HuH-7.5 (cell line): ENCODE results near the gene LRRC9.
"Not testable (repeated sequence)": the region's sequence is repeated elsewhere in the genome, so short reads cannot be mapped to it uniquely, and the experiment has no call there.

Experiments used
- DNase-seq: peaks from one replicate; pipeline ENCODE4 v3.0.0; 2011; ENCODE audit warnings: low spot score

Gene LRRC9

DNA sequence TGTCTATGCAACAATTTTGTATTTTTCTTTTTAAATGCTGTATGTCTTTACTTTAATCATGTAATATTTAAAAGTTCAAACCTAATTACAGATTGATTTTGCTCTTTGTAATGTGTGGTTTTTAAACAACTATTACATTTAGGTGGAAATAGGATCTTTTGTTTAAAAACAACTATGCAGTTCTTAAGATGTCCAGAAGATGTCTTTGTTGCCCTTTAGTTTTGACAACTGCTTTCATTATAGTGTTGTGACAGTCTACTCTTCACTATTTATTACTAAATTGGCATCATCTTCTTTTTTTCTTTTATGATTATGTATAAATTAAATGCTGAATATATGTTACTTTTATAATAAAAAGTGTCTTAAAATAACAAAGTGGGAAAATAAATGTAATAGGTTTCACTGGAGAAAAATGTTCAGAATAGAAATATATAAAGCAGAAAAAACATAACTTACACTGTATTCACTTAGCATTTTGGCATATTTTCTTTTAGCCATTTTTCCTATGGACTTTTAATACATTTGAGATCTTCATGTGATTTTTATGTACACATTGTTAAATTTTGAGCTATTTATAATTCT, 144.6 kb downstream of the LRRC9 start:
- DNase-seq, result no peak

DNA sequence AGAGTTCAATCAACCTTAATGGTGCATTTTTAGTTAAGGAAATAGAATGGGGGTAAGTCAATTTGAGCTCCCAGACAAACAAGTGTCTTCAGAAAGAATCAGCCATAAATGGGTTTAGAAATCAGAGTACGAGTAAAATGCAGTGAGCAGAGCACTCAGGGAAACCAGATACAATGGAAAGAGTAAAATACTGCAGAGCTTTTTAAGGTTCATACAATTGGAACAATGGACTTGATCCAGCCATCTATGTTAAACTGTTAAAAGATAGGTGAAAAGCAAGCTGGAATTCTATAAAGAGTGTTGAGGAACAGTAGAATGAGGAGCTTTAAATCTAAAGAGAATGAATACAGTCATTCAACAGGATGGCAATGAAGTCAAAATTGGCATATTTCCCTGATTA, 147.9 kb downstream of the LRRC9 start:
- DNase-seq, result no peak

DNA sequence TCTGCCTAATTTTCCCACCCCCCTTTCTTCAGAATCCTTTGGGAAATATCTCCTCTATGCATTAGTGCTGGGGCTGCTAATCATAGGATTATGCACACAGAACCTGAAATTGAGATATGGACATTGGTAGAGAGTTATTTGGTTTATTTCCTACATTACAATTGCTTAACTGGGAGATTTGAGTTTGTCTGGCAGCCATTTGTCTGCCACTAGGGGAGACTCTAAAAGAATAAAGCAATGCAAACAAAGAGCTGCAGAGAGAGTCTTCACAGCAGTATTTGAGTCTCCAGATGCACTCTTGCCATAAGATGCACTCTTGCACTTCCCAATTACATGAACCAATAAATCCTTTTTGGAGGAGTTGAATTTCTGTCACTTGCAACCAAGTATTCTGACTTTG, 159.8 kb downstream of the LRRC9 start:
- DNase-seq, result no peak

DNA sequence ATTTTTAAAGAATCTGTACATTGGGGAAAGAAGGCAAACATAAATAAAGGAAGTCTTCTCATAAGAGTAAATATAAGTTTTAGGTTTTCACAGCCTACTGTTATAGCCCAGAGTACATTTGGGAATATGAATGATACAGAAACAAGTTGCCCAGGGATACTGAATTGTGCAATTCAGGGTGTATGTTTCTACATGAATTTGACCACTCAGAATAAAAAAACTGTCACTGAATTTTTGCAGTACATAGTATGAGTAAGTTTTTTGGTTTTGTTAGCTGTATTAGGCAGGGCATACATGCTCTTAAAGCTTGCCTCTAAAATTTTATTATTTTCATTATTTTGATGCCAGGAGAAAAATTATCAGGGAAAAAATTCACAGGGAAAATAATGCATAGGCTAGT, 165.1 kb downstream of the LRRC9 start:
- no peak for DNase-seq

DNA sequence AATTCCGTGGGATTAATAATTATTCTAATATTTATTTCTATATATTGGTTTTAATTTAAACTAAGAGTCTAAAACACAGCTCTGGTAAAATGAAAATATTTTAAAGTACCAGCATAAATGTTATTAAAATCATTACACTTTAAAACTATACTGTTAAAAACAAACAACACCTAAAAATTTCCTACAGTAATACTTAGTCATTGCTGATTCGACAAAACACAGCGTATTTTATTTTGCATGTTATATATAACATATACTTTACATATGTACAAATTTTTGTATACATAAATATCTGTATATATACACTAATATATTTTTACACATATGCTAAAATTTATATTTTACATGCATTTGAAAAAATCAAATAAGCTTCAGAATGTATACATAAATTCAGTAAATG, 165.7 kb downstream of the LRRC9 start:
- no peak for DNase-seq

DNA sequence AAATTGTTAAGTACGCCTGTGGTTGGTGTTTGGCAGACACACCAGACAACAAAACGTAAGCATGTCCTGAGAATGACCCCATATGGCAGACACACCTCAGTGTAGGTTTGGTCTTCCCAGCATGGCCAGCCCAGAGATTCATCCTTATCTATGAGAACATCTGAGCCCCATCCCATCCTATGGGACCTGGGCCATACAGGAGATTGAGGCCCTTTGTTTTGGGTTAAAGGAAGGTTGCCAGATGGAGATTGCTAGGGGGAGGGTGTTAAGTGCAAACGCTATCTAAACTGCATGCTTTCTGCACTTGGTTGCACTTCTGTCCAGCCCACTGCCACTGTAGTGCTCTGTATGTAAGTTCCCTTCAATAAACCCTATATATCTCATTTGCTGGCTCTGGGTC, 167.7 kb downstream of the LRRC9 start:
- DNase-seq, result no peak

DNA sequence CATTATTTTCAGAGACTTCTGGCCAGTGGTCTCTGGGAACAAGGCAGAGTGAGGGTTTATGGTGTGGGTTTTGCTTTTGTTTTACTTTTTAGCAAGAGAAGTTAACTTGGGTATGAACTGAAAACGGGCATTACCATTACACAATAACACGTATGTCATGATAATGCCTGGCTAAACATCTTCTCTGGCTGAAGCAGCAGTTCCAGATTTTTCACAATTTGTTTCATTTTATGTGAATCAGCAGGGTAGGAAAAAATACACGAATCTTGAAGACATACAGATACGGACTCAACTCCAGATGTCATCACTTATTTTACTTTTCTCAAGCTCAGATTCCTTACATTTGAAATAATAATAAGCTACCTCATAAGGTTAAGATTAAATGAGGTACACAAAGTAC, 169.3 kb downstream of the LRRC9 start:
- DNase-seq, result no peak

DNA sequence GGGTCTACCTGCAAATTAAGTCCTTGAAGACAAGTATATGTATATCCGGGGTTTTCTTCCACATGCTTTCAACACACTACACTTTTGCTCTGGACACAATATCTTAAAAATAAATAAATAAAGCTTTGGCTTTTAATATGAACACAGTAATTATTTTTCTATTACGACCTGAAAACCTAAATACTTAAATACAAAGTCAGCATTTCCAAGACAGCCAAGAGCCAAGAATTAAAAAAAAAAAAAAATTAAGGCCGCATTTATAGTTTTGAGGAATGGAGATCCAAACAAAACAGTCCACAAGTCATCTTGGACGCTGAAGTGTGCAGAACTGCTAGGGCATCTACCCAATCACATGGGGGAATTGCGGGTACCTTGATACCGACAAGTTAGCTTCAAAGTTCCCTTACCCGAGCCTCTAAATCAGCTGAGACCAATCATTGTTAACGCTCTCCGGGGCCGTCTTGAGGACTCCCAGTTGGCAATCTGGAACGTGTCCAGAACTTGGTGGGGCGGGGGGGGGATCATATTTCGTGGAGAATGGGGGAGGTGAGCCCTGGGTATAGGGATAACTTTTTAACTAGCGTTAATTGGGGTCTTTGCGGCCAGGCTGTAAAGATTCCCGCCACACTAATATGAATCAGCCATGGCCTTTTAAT, 171.0 kb downstream of the LRRC9 start:
- DNase-seq, result peak; percentile 23

DNA sequence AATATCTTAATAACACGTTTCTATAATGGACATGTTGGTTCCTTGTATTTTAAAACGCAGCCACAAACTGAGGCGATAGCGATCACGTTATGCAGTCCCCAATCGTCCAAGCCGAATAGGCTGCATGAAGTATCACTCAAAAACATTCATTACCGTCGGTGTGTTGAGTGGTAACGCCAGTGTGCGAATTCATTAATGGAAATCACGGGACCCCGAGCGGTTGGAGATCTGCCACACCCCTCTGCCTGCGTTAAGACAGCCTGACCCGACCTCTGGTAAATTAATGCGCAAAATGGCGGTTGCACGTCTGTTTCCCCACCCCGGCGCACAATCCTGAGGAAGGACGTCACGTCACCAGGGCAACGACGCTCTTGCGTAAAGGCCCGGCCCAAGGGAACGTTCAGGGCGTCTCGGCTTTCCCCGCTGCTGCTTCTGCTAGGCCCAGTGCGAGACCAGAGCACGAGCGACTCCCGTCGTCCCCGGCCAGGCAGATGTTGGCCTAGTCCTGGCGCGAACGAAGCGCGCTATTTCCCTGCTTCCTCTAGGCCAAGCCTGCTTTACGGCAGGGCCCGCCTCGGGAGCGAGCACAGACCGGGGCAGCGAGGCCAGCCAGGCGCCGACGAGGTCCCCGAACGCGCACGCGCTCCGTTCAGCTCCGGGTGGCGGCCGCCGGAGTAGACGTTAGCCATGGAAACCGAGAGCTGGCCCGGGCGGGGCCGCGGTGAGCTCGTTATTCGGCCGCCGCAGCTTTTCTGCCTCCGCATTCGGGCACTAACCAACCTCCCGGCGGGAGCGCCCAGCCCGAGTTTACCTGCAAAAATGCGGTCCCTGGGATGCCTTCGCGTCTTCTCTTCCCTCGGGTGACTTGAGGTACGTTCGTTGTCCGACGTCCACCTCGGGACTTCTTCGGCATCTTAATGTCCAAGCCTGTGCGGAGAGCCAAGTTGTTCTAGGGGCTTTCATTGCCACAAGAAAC, 171.9 kb downstream of the LRRC9 start, which contains the start of gene PCNX4:
TSS of gene PCNX4 (plus strand) at position 374 of the 976 bp plus-strand sequence. CDS start 15,716 bp downstream, outside the sequence.
- DNase-seq, result peak; percentile 76

DNA sequence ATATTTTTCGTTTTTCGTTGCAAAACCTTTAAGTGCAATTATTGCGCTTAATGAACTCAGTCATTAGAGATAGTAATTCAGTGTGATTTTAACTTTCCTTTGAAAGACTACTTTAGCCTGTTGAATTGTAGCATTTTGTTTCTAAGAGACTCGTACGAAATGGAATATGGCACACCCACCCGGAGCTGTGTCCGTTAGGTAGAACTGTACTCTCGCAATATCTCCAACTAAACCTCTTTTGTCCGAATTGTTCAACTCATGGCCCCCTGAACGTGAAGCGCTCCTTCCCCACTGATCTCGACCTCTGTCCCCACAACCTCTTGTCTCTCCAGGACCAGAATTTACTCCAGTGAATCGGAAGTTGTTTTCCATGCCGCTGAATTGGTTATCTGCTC, 172.6 kb downstream of the LRRC9 start:
- peak; percentile 10 for DNase-seq

DNA sequence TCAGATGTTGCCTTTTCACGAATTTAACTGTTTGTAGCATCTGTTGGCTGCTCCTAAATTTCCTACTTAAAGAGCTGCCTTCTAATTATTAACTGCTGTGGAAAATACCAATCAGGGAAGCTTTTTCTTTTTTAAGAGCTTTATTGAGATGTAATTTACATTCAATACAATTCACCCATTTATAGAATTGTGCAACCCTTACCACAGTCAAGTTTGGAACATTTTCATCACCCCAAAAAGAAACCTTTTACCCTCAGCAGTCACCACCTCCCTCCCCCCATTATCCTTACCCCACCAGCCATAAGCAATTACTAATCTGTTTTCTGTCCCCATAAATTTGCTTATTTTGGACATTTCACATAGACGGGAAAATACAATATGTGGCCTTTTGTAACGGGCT, 173.1 kb downstream of the LRRC9 start:
- DNase-seq, result no peak

DNA sequence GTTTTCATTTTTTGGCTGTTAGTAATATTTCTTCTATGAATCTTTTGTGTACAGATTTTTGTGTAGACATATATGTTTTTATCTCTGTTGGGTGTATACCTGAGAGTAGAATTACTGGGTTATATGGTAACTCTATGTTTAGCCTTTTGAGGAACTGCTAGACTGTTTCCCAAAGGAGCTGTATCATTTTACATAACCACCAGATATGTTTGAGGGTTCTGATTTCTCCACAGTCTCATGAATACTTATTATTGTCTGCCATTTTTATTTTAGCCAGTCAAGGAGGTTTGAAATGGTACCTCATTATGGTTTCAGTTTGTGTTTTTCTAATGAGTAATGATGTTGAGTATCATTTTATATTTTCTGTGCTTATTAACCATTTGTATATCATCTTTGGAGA, 173.7 kb downstream of the LRRC9 start:
- DNase-seq, result no peak

DNA sequence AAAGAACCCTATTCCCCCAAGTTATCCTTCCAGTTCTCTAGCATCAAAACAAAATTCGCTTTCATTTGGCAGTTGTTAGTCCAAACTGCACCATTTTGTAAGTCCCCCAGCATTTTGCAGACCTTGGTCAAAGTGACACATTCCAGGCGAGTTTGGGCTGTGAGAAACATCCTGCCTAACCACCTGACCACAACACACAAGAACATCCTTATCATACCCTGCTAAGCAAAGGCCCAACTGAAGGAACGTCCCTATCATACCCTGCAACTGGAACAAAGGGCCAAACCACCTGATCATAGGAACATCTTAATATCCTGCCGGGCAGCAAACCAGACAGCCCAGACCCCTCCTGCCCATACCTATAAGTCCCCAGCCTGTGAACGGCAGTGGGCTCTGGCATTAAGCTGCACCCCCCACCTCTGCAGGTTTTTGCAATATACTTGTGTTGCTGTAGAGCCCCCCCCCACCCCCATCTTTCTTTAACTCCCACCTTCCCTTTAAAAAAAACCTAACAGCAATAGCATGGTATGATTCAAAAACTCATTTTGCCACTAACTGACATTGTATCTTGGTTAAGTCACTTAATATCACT, 174.5 kb downstream of the LRRC9 start:
- peak; percentile 21 for DNase-seq

DNA sequence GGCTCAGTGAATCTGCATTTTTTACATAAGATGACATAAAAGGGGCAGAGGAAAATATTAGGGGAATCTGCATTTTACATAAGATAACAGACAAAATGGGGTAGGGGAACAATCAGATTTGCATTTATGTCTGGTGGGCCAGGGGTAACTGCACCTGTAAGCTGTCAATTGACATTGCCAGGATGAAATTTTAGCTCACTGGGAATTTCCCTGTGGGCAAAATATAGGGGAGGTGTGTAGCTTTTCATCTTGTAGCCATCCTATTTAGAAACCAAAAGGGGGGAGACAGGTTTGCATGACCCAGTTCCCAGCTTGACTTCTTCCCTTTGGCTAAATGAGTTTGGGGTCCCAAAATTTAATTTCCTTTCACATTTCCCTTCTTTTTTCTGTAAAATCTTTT, 175.3 kb downstream of the LRRC9 start:
- DNase-seq, result no peak

DNA sequence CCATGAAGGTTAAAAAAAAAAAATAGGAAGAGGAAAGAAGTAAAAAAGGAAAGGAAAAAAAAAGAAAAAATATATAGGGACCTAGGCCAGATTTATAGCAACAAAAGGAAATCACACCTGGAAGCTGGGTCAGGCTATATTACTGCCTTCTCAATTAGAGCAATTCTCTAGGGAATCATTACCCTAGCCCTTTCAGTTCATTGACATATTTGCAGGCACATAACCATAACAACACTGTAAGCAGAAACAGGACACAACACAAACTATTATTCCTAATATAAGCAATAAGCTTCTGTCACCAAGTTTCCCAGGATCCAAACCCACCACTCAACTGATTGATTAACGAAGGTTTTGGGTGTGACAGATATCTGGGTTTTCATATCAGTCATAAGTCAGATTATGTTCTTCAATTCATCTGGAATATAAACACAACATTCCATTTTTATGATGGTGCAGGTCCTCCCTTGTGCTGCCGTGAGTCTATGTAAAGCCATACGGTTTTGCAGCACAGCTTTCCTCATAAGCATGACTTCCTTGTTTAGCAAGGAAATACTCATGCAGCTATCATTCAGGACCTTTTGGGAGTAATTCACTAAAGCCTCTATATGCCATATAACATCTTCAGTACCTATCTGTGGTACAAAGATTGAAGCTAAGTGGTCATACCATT, 176.0 kb downstream of the LRRC9 start:
- DNase-seq, result no peak

DNA sequence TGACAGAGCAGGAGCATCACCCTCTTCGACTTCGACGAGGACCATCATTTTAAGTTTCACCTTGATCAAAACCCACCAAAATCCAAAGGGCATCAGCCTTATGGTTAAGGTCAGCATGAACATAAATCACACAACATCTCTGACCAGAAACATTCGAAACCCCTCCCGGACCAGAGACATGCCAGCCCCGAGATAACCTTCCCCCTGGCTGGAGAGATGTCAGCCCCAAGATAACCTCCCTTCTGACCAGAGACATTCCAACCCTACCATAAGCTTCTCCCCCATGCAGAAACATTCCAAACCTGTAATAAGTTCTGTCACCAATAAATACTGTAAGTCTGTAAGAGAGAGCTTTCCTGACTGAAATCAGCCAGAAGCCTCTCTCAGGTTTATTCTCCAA, 178.0 kb downstream of the LRRC9 start:
- no peak for DNase-seq

DNA sequence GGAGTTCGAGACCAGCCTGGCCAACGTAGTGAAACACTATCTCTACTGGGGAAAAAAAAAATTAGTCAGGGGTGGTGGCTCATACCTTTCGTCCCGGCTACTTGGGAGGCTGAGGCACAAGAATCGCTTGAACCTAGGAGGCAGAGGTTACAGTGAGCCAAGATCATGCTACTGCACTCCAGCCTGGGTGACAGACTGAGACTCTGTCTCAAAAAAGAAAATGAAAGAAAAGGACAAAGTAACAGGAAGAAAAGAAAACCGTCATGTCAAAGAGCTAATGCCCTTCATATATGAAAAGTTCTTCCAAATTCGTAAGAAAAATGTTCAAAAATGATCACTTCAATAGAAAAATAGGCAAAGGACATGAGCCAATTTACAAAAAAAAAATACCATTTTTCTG, 179.9 kb downstream of the LRRC9 start:
- not testable (repeated sequence) for DNase-seq

DNA sequence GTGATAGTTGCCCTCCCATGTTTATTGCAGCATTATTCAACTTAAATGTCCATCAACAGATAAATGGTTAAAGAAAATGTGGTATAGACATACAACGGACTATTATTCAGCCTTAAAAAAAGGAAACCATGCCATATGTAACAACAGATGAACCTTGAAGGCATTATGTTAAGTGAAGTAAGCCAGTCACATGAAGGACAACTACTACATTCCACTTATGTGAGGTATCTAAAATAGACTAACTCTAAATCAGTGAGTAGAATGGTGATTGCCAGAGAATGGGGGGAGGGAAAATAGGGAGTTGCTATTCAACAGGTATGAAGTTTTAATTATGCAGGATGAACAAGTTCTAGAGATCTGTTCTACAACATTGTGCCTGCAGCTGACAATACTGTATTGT, 181.8 kb downstream of the LRRC9 start:
- no peak for DNase-seq

DNA sequence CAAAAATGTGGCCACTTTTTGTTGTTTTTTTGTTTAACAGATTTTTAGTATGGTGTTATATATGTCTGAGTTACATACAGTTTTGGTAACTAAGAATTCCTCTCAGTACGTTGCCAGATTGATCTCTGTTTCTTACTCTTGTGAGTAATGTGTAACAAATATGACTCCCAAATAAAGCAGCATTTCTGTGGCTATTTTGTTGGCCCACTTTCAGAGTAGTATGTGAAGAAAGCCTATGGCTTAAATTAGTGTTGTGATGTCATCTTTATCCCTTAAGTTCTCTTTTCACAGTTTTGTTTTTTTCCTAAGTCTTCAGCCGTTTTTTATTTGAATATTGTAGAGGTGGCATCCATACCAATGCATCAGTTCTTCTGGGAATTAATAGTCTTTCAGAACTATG, 182.4 kb downstream of the LRRC9 start:
- DNase-seq, result no peak

DNA sequence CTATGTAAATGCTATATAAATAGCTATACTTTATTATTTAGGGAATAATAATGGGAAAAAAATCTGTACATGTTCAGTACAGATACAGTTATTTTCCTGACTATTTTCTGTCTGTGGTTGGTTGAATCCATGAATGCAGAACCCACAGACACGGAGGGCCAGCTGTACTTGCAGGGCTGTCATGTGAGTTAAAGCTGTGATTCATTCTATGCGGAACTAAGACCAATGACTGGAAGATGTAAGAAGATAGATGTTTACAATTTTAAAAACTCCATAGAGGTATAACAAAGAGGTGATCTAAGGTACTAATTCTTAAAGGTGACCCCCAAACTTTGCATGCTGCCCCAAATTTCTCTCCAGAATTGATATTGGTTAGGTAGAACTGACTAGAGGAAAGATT, 186.4 kb downstream of the LRRC9 start:
- no peak for DNase-seq

DNA sequence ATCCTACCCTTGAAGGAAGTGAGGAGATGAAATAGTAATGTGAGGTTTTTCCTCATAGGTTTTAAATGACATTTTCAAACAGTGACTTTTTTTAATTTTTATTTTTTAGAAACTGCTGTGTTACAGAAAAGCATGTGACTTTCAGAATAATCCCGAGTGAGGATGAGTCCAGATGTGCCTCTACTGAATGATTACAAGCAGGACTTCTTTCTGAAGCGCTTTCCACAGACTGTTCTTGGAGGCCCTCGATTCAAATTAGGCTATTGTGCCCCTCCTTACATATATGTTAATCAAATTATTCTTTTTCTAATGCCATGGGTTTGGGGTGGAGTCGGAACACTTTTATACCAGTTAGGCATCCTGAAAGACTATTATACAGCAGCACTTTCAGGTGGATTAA, 187.5 kb downstream of the LRRC9 start:
- no peak for DNase-seq

DNA sequence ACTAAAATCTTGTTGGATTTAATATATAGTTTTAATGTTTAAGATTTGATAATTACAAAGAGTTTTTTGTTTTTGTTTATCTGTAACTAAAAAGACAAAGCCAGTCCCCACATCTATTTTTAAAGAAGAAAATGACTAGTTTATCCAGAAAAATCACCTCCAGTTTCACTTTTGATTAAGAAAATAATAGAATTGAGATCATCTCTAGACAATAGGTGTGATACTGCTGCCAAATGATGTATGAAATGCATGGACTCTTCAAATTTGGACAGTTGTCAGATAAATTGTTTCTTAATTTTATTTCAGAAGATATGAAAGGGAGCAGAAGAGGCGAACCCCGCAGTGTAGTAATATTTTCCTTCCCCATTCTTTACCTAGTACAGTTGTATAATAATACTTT, 191.8 kb downstream of the LRRC9 start:
- DNase-seq, result no peak
